ENCODE results near the gene ANAPC16. TPM values are rescaled to one million over a fixed set of nuclear protein-coding genes. Genes with fewer than 3 reads are reported as not detected.
"Not testable (repeated sequence)": the region's sequence is repeated elsewhere in the genome, so short reads cannot be mapped to it uniquely, and the experiment has no call there.

Gene ANAPC16
- total RNA-seq, 3 donors from 2014 or later: 72.1 to 126 (median 83.5) TPM

GRCh38 chr10:72278668-72279393, 63.0 kb downstream of the ANAPC16 start:
- no peak for ATAC-seq
- no peaks in the 10 kb centered on the region for H3K9me3 ChIP-seq
- no peaks in the 10 kb centered on the region for H3K36me3 ChIP-seq (ENCODE audit: low read depth)
- no peak for DNase-seq
- no peak for TF ChIP-seq CTCF (IDR thresholded peaks at IDR 0.05)
- H3K4me1 ChIP-seq (ENCODE audit: low read depth): peaks cover 18% of the 10 kb centered on the region
- H3K4me3 ChIP-seq: no peak overlapping the region
- intact Hi-C loops (cut with DNase I, micrococcal nuclease): no loop called here

- H3K4me3 ChIP-seq; DNase-seq; H3K36me3 ChIP-seq (ENCODE audit: low read depth); ATAC-seq; H3K9me3 ChIP-seq; intact Hi-C loops (cut with DNase I, micrococcal nuclease): not testable (repeated sequence)
- H3K4me1 ChIP-seq (ENCODE audit: low read depth): peaks cover 18% of the 10 kb centered on the region
Observed at GRCh38 chr10:72279587-72279986, 63.8 kb downstream of the ANAPC16 start.

- no peak for DNase-seq
- no peak for TF ChIP-seq CTCF (IDR thresholded peaks at IDR 0.05)
- Histone ChIP-seq H3K4me1 (ENCODE audit: low read depth) (no peaks in the 10 kb centered on the region), H3K9me3 (no peaks in the 10 kb centered on the region), H3K4me3 (no peak overlapping the region), H3K36me3 (ENCODE audit: low read depth) (no peaks in the 10 kb centered on the region)
- intact Hi-C loops (cut with DNase I, micrococcal nuclease): no loop called here
- no peak for ATAC-seq
Observed at GRCh38 chr10:72283131-72283530, 67.3 kb downstream of the ANAPC16 start.

Other genes with a start within 250 kb of the ANAPC16 start
- 10 to 100 TPM in 1 of 3 donors, 1 to 10 TPM in 2; 3.1 to 12.3 (median 7.4) TPM for gene SPOCK2, start 127.5 kb upstream of the ANAPC16 start, total RNA-seq
- 10 to 100 TPM; 18.0 to 23.6 (median 21.4) TPM for gene ASCC1, start 264 bp downstream of the ANAPC16 start, total RNA-seq
- gene DDIT4, start 57.9 kb downstream of the ANAPC16 start, total RNA-seq: 100 to 1,000 TPM in 1 of 3 donors, 10 to 100 TPM in 2; 32.9 to 142 (median 49.6) TPM
- 10 to 100 TPM; 37.0 to 38.9 (median 37.7) TPM for gene DNAJB12, start 138.9 kb downstream of the ANAPC16 start, total RNA-seq